ENCODE results near the gene BCHE.

Gene BCHE

GRCh38 chr3:165837058-165837525 lies at the start of gene BCHE:
Gene BCHE, minus strand, starts transcription at chr3:165837423. Its CDS starts 6,390 bp downstream, at chr3:165831033.
- peak; percentile 58 for DNase-seq (ENCODE audit: low read depth, low spot score)

GRCh38 chr3:165885558-165886270 lies 48.5 kb upstream of the BCHE start:
- DNase-seq (ENCODE audit: low read depth, low spot score): no peak

- DNase-seq (ENCODE audit: low read depth, low spot score): no peak
These were observed 47.3 kb upstream of the BCHE start for GRCh38 chr3:165884518-165884917.

GRCh38 chr3:165883863-165884478 lies 46.7 kb upstream of the BCHE start:
- no peak for DNase-seq (ENCODE audit: low read depth, low spot score)

GRCh38 chr3:165883117-165883516 lies 45.9 kb upstream of the BCHE start:
- no peak for DNase-seq (ENCODE audit: low read depth, low spot score)

GRCh38 chr3:165875644-165876043 lies 38.4 kb upstream of the BCHE start:
- DNase-seq (ENCODE audit: low read depth, low spot score): no peak

GRCh38 chr3:165874663-165875489 lies 37.7 kb upstream of the BCHE start:
- no peak for DNase-seq (ENCODE audit: low read depth, low spot score)

- DNase-seq (ENCODE audit: low read depth, low spot score): no peak
These were observed 30.9 kb upstream of the BCHE start for GRCh38 chr3:165868088-165868487.

- no peak for DNase-seq (ENCODE audit: low read depth, low spot score)
These were observed 21.8 kb upstream of the BCHE start for GRCh38 chr3:165859061-165859460.

- peak; percentile 11 for DNase-seq (ENCODE audit: low read depth, low spot score)
These were observed 18.4 kb upstream of the BCHE start for GRCh38 chr3:165855581-165855980.

GRCh38 chr3:165854696-165855095 lies 17.5 kb upstream of the BCHE start:
- DNase-seq (ENCODE audit: low read depth, low spot score): peak; percentile 21

GRCh38 chr3:165852711-165853110 lies 15.5 kb upstream of the BCHE start:
- DNase-seq (ENCODE audit: low read depth, low spot score): peak; percentile 3

GRCh38 chr3:165852191-165852590 lies 15.0 kb upstream of the BCHE start:
- no peak for DNase-seq (ENCODE audit: low read depth, low spot score)

- no peak for DNase-seq (ENCODE audit: low read depth, low spot score)
These were observed 8.8 kb upstream of the BCHE start for GRCh38 chr3:165846056-165846455.

- peak; percentile 4 for DNase-seq (ENCODE audit: low read depth, low spot score)
These were observed 2.3 kb upstream of the BCHE start for GRCh38 chr3:165839296-165840076.

- no peak for DNase-seq (ENCODE audit: low read depth, low spot score)
These were observed 578 bp upstream of the BCHE start for GRCh38 chr3:165837801-165838200.

GRCh38 chr3:165835431-165835830 lies 1.8 kb downstream of the BCHE start:
- DNase-seq (ENCODE audit: low read depth, low spot score): no peak

GRCh38 chr3:165830746-165831145 lies 6.5 kb downstream of the BCHE start:
- peak; percentile 5 for DNase-seq (ENCODE audit: low read depth, low spot score)

GRCh38 chr3:165827883-165828282 lies 9.3 kb downstream of the BCHE start:
- no peak for DNase-seq (ENCODE audit: low read depth, low spot score)

- no peak for DNase-seq (ENCODE audit: low read depth, low spot score)
These were observed 10.0 kb downstream of the BCHE start for GRCh38 chr3:165827233-165827632.

- no peak for DNase-seq (ENCODE audit: low read depth, low spot score)
These were observed 16.5 kb downstream of the BCHE start for GRCh38 chr3:165820671-165821123.
